ENCODE measurements around the gene SH3BP1. TPM values are rescaled to one million over a fixed set of nuclear protein-coding genes. Genes with fewer than 3 reads are reported as not detected.

The SH3BP1 gene
- total and polyA plus RNA-seq, 9 of the 15 experiments (the other 6 are each of a cell fraction or from before 2014, with no cell fraction given) = 0.10 to 36.2 (median 10.4) TPM

- TF ChIP-seq, protein P1, sequence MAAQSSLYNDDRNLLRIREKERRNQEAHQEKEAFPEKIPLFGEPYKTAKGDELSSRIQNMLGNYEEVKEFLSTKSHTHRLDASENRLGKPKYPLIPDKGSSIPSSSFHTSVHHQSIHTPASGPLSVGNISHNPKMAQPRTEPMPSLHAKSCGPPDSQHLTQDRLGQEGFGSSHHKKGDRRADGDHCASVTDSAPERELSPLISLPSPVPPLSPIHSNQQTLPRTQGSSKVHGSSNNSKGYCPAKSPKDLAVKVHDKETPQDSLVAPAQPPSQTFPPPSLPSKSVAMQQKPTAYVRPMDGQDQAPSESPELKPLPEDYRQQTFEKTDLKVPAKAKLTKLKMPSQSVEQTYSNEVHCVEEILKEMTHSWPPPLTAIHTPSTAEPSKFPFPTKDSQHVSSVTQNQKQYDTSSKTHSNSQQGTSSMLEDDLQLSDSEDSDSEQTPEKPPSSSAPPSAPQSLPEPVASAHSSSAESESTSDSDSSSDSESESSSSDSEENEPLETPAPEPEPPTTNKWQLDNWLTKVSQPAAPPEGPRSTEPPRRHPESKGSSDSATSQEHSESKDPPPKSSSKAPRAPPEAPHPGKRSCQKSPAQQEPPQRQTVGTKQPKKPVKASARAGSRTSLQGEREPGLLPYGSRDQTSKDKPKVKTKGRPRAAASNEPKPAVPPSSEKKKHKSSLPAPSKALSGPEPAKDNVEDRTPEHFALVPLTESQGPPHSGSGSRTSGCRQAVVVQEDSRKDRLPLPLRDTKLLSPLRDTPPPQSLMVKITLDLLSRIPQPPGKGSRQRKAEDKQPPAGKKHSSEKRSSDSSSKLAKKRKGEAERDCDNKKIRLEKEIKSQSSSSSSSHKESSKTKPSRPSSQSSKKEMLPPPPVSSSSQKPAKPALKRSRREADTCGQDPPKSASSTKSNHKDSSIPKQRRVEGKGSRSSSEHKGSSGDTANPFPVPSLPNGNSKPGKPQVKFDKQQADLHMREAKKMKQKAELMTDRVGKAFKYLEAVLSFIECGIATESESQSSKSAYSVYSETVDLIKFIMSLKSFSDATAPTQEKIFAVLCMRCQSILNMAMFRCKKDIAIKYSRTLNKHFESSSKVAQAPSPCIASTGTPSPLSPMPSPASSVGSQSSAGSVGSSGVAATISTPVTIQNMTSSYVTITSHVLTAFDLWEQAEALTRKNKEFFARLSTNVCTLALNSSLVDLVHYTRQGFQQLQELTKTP (IDR thresholded peaks at IDR 0.05; ENCODE audit: low read depth in 1 of 2, partially characterized antibody in 2 of 2) = no peak
- TF ChIP-seq MAFF (IDR thresholded peaks at IDR 0.05; ENCODE audit: low read length) = no peak
- TF ChIP-seq, protein P2, sequence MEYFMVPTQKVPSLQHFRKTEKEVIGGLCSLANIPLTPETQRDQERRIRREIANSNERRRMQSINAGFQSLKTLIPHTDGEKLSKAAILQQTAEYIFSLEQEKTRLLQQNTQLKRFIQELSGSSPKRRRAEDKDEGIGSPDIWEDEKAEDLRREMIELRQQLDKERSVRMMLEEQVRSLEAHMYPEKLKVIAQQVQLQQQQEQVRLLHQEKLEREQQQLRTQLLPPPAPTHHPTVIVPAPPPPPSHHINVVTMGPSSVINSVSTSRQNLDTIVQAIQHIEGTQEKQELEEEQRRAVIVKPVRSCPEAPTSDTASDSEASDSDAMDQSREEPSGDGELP (CRISPR knock-in tag; IDR thresholded peaks at IDR 0.05; ENCODE audit: borderline replicate concordance) = peak; percentile 50; the same call in 1 of the 2 replicates
- TF ChIP-seq ZBTB7A (IDR thresholded peaks at IDR 0.05; ENCODE audit: borderline replicate concordance, control insufficient read depth, low read depth, low read length) = peak; percentile 41; the same call in 1 of the 2 replicates
- TF ChIP-seq, protein P3, sequence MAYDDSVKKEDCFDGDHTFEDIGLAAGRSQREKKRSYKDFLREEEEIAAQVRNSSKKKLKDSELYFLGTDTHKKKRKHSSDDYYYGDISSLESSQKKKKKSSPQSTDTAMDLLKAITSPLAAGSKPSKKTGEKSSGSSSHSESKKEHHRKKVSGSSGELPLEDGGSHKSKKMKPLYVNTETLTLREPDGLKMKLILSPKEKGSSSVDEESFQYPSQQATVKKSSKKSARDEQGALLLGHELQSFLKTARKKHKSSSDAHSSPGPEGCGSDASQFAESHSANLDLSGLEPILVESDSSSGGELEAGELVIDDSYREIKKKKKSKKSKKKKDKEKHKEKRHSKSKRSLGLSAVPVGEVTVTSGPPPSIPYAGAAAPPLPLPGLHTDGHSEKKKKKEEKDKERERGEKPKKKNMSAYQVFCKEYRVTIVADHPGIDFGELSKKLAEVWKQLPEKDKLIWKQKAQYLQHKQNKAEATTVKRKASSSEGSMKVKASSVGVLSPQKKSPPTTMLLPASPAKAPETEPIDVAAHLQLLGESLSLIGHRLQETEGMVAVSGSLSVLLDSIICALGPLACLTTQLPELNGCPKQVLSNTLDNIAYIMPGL (CRISPR knock-in tag; IDR thresholded peaks at IDR 0.05) = no peak
- no peak for TF ChIP-seq ZBTB9 (CRISPR knock-in tag; IDR thresholded peaks at IDR 0.05)
- TF ChIP-seq HDAC1 (IDR thresholded peaks at IDR 0.05) = peak in 1 of 2 experiments; percentile 39; a peak in 1 of 4 replicates
- TF ChIP-seq FOSL1 (tag; conservative IDR thresholded peaks at IDR 0.05) = no peak
- TF ChIP-seq ZNF12 (CRISPR knock-in tag; IDR thresholded peaks at IDR 0.05) = no peak
- no peak for TF ChIP-seq ZNF124 (CRISPR knock-in tag; IDR thresholded peaks at IDR 0.05)
- no peak for TF ChIP-seq E4F1 (CRISPR knock-in tag; IDR thresholded peaks at IDR 0.05; ENCODE audit: borderline replicate concordance)
- TF ChIP-seq, protein P4, sequence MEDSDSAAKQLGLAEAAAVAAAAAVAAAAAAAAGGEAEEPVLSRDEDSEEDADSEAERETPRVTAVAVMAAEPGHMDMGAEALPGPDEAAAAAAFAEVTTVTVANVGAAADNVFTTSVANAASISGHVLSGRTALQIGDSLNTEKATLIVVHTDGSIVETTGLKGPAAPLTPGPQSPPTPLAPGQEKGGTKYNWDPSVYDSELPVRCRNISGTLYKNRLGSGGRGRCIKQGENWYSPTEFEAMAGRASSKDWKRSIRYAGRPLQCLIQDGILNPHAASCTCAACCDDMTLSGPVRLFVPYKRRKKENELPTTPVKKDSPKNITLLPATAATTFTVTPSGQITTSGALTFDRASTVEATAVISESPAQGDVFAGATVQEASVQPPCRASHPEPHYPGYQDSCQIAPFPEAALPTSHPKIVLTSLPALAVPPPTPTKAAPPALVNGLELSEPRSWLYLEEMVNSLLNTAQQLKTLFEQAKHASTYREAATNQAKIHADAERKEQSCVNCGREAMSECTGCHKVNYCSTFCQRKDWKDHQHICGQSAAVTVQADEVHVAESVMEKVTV (CRISPR knock-in tag; IDR thresholded peaks at IDR 0.05) = peak; percentile 11; the same call in 1 of the 2 replicates
- TF ChIP-seq MEIS2 (IDR thresholded peaks at IDR 0.05; ENCODE audit: partially characterized antibody) = peak; percentile 43
These were observed 21.9 kb downstream of the SH3BP1 start (continued) for GRCh38 chr22:37661160-37661924.
